GM12878 (cell line): ENCODE measurements around the gene NAALADL2. TPM values are rescaled to one million over a fixed set of nuclear protein-coding genes. Genes with fewer than 3 reads are reported as not detected.

Source experiments
- ATAC-seq: fragments of 200-7000 bp; cut with Tn5 transposase; 3 replicates; pipeline ENCODE4 v1.9.1; 2020; ENCODE audit warnings: mild to moderate bottlenecking, moderate library complexity
- BruUV-seq: library from RNA; stranded (reverse); fragments of 400-500 nt; replicated peaks from 2 replicates; lab custom pipeline; 2021; lab: Mats Ljungman, UMichigan
- CTCF ChIA-PET: fragments of 300-600 bp; sonication (Branson Sonifier 250); formaldehyde crosslinking; extraction: SDS; loops from one replicate; lab custom pipeline; 2021; ENCODE audit warnings: inconsistent platforms; lab: Yijun Ruan, JAX
- POLR2A ChIA-PET: fragments of 350-600 bp; formaldehyde crosslinking; extraction: SDS; loops from one replicate; lab custom pipeline; 2021; ENCODE audit warnings: inconsistent platforms; lab: Charles Lee
- RAD21 ChIA-PET: fragments of 300-600 bp; sonication (Branson Sonifier 250); formaldehyde crosslinking; loops from one replicate; lab custom pipeline; 2023; ENCODE audit warnings: antibody characterized with exemption; ENCODE audit not compliant: unreplicated experiment; lab: Charles Lee
- SMC1A ChIA-PET: fragments of 300-600 bp; sonication (Branson Sonifier 250); formaldehyde crosslinking; loops from one replicate; lab custom pipeline; 2023; ENCODE audit not compliant: unreplicated experiment, uncharacterized antibody; lab: Charles Lee
- DNase-seq: peaks from one replicate; pipeline ENCODE4 v3.0.0-alpha.2; 2011; ENCODE audit warnings: low read depth, low spot score
- FAIRE-seq: peaks from 3 replicates; lab custom pipeline; 2011; peaks lifted over from hg19 to GRCh38; lab: Jason Lieb, UNC
- H2AFZ ChIP-seq: 2 replicates; pipeline ENCODE4 v1.6.0; 2011; ENCODE audit warnings: low read depth, low read length, control low read depth; ENCODE audit not compliant: control insufficient read depth
- H3K27ac ChIP-seq: 2 replicates; pipeline ENCODE4 v1.5.1; 2011; ENCODE audit warnings: control low read depth; ENCODE audit not compliant: control insufficient read depth, insufficient read depth
- H3K27me3 ChIP-seq, 2 experiments: replicated peaks in 1 of 2; 2 replicates each; pipeline versions ENCODE4 v1.6.0 to v1.6.1; 2011; ENCODE audit warnings: low read length in 1 of 2; ENCODE audit not compliant: control insufficient read depth in 2 of 2, insufficient read depth in 2 of 2
- H3K36me3 ChIP-seq, 2 experiments: 2 replicates each; pipeline ENCODE4 v1.5.1; 2011; ENCODE audit warnings: low read length in 1 of 2; ENCODE audit not compliant: control insufficient read depth in 2 of 2, insufficient read depth in 2 of 2
- H3K4me1 ChIP-seq: 2 replicates; pipeline ENCODE4 v1.6.1; 2011; ENCODE audit warnings: mild to moderate bottlenecking, low read length, moderate library complexity, mixed read lengths; ENCODE audit not compliant: control insufficient read depth, insufficient read depth
- H3K4me2 ChIP-seq: 2 replicates; pipeline ENCODE4 v1.6.0; 2011; ENCODE audit warnings: control low read depth; ENCODE audit not compliant: control insufficient read depth, insufficient read depth
- H3K4me3 ChIP-seq: fragments of 200-600 bp; sonication (generic); 2 replicates; pipeline ENCODE4 v1.5.1; 2016
- H3K79me2 ChIP-seq: 2 replicates; pipeline ENCODE4 v1.6.0; 2011; ENCODE audit warnings: low read length; ENCODE audit not compliant: control insufficient read depth, insufficient read depth
- H3K9ac ChIP-seq: 2 replicates; pipeline ENCODE4 v1.8.0; 2011; ENCODE audit warnings: low read length, control low read depth, mixed read lengths; ENCODE audit not compliant: control insufficient read depth, insufficient read depth
- H3K9me3 ChIP-seq: replicated peaks from 3 replicates; pipeline ENCODE4 v1.5.1; 2011; ENCODE audit warnings: mild to moderate bottlenecking, low read length; ENCODE audit not compliant: control insufficient read depth, insufficient read depth
- H4K20me1 ChIP-seq: 2 replicates; pipeline ENCODE4 v1.6.0; 2011; ENCODE audit not compliant: control insufficient read depth, insufficient read depth
- ATF7 ChIP-seq: fragments of 450-650 bp; IDR thresholded peaks from 2 replicates; pipeline ENCODE4 v1.6.1; 2016; ENCODE audit warnings: low read depth, mild to moderate bottlenecking
- BRCA1 ChIP-seq: IDR thresholded peaks from 2 replicates; pipeline ENCODE4 v1.6.1; 2011; ENCODE audit warnings: low read depth, low read length, improper control_type of control experiment
- CBX3 ChIP-seq: fragments of 200-600 bp; sonication (generic); IDR thresholded peaks from 2 replicates; pipeline ENCODE4 v1.6.1; 2016; ENCODE audit warnings: low read depth, borderline replicate concordance
- CBX5 ChIP-seq: sonication (generic); IDR thresholded peaks from 2 replicates; pipeline ENCODE4 v1.6.1; 2016; ENCODE audit warnings: low read depth, moderate library complexity, mild to moderate bottlenecking, inconsistent platforms
- DPF2 ChIP-seq: fragments of 450-650 bp; IDR thresholded peaks from 2 replicates; pipeline ENCODE4 v1.6.1; 2017; ENCODE audit warnings: mild to moderate bottlenecking
- EGR1 ChIP-seq, 2 experiments: IDR thresholded peaks; 1 replicate in 1 of 2; 2 replicates in 1 of 2; pipeline ENCODE4 v1.6.1; 2011 to 2012; ENCODE audit warnings: low read depth in 2 of 2, low read length in 2 of 2, borderline replicate concordance in 1 of 2, mild to moderate bottlenecking in 1 of 2, moderate library complexity in 1 of 2
- FOXM1 ChIP-seq: IDR thresholded peaks from 2 replicates; pipeline ENCODE4 v1.6.1; 2012; ENCODE audit warnings: low read depth, mild to moderate bottlenecking, inconsistent platforms, low read length, moderate library complexity
- NFYB ChIP-seq: IDR thresholded peaks from 2 replicates; pipeline ENCODE4 v1.6.1; 2011; ENCODE audit warnings: low read depth, mild to moderate bottlenecking, low read length, improper control_type of control experiment, moderate library complexity; ENCODE audit not compliant: insufficient read depth
- PAX5 ChIP-seq: IDR thresholded peaks from 2 replicates; pipeline ENCODE4 v1.6.1; 2011; ENCODE audit warnings: low read depth, low read length, borderline replicate concordance
- RCOR1 ChIP-seq: conservative IDR thresholded peaks from 2 replicates; pipeline ENCODE4 v1.6.1; 2012; ENCODE audit warnings: low read depth, low read length, improper control_type of control experiment
- RUNX3 ChIP-seq: IDR thresholded peaks from 2 replicates; pipeline ENCODE4 v1.6.1; 2012; ENCODE audit warnings: low read length, inconsistent platforms
- SMAD1 ChIP-seq: fragments of 450-650 bp; IDR thresholded peaks from 2 replicates; pipeline ENCODE4 v1.6.1; 2018; ENCODE audit warnings: mild to moderate bottlenecking, low read depth; ENCODE audit not compliant: partially characterized antibody
- SP1 ChIP-seq: IDR thresholded peaks from one replicate; pipeline ENCODE4 v1.6.1; 2011; ENCODE audit warnings: low read depth, low read length
- SREBF1 ChIP-seq: IDR thresholded peaks from 2 replicates; pipeline ENCODE4 v1.6.1; 2012; ENCODE audit warnings: mild to moderate bottlenecking, low read length
- SUZ12 ChIP-seq: fragments of 200-600 bp; sonication (generic); IDR thresholded peaks from one replicate; pipeline ENCODE4 v1.6.1; 2018; ENCODE audit warnings: antibody characterized with exemption, mild to moderate bottlenecking; ENCODE audit not compliant: unreplicated experiment
- YBX1 ChIP-seq: fragments of 450-650 bp; IDR thresholded peaks from 2 replicates; pipeline ENCODE4 v1.6.1; 2016; ENCODE audit warnings: antibody characterized with exemption
- ZNF217 ChIP-seq: fragments of 450-650 bp; IDR thresholded peaks from 2 replicates; pipeline ENCODE4 v1.6.1; 2017; ENCODE audit warnings: antibody characterized with exemption, mild to moderate bottlenecking
- ZSCAN29 ChIP-seq: fragments of 450-650 bp; IDR thresholded peaks from 2 replicates; pipeline ENCODE4 v1.6.1; 2017; ENCODE audit warnings: mild to moderate bottlenecking, moderate library complexity
- WGBS: methylation state at CpG from one replicate; pipeline ENCODE4 v1.1.6; 2016; ENCODE audit warnings: low lambda C conversion rate; ENCODE audit not compliant: insufficient replicate concordance, insufficient coverage; ENCODE audit errors: missing lambda C conversion rate; 5-methylcytosine and 5-hydroxymethylcytosine counted together
- in situ Hi-C: fragments of 300-500 bp; cut with MboI; formaldehyde crosslinking; loops from 9 replicates; pipeline ENCODE4 v1.14.3; 2018; ENCODE audit warnings: mixed read lengths
- intact Hi-C: fragments of 100-400 bp; cut with micrococcal nuclease; formaldehyde crosslinking; loops from one replicate; pipeline ENCODE4 v1.14.2; 2022; ENCODE audit not compliant: unreplicated experiment
- polyA plus RNA-seq, 11 experiments: library from polyadenylated mRNA; depleted of rRNA in 4 of 11; unstranded in 6 of 11; stranded (reverse) in 5 of 11; fragments of >200 nt; fragmentation: Nextera tagmentation in 4 of 11; fragmentation: Illumina TruSeq in 1 of 11; extraction: Ambion mirVana in 4 of 11; extraction: Trizol in 1 of 11; gene quantifications; 1 replicate in 1 of 11; 2 replicates in 10 of 11; pipeline versions ENCODE4 v1.2.1 to v1.2.3, GENCODE V29; 2011 to 2016; ENCODE audit warnings: inconsistent platforms in 2 of 11, missing spikeins in 2 of 11, low read depth in 1 of 11
- total RNA-seq, 4 experiments: library from RNA; depleted of rRNA in 3 of 4; stranded (reverse); fragments of >200 nt in 3 of 4; fragmentation: Illumina TruSeq in 1 of 4; extraction: Trizol in 1 of 4; gene quantifications; 2 replicates each; pipeline versions ENCODE4 v1.2.1 to v1.2.3, GENCODE V29; 2013 to 2021

NAALADL2 gene
- total and polyA plus RNA-seq, 10 of the 15 experiments (the other 5 are each of a cell fraction or from before 2014, with no cell fraction given) = 0.06 to 10.8 (median 0.46) TPM

- in situ Hi-C loops (no loop called here), intact Hi-C loops (no loop called here)
- FAIRE-seq (no peak), ATAC-seq (no peak), DNase-seq (no peak)
- H3K9ac ChIP-seq = no peak overlapping the region
- BruUV-seq = no TSS peak
- H4K20me1 ChIP-seq = no peaks in the 10 kb centered on the region
- no peak overlapping the region for H3K27ac ChIP-seq
- no peak overlapping the region for H2AFZ ChIP-seq
- no peaks in the 10 kb centered on the region for H3K36me3 ChIP-seq
- ChIA-PET SMC1A (interaction anchor here (1.3 kb wide), 1 partner anchor 20 kb away, joined by 3 read pairs; no protein-coding TSS in a partner anchor), CTCF (no interaction called here), RAD21 (no interaction called here), POLR2A (no interaction called here)
- no peaks in the 10 kb centered on the region for H3K79me2 ChIP-seq
- H3K4me1 ChIP-seq = no peaks in the 10 kb centered on the region
- H3K27me3 ChIP-seq = no peaks in the 10 kb centered on the region
- no peak overlapping the region for H3K4me2 ChIP-seq
- no peak overlapping the region for H3K4me3 ChIP-seq
- no peaks in the 10 kb centered on the region for H3K9me3 ChIP-seq
- TF ChIP-seq EGR1 (IDR thresholded peaks at IDR 0.05; ENCODE audit: borderline replicate concordance in 1 of 2, low read depth in 2 of 2, low read length in 2 of 2) (no peak), PAX5 (no peak)
- TF ChIP-seq, all 136 proteins: peak for 0
Observed at GRCh38 chr3:175798326-175798725, 939.2 kb downstream of the NAALADL2 start.

- 0% methylated on average over 2 of the region's 2 CpGs for WGBS
- H3K27me3 ChIP-seq = no peaks in the 10 kb centered on the region
- H3K27ac ChIP-seq = no peak overlapping the region
- TF ChIP-seq RCOR1 (no peak), ZNF217 (no peak), BRCA1 (no peak), SMAD1 (no peak), YBX1 (no peak), SUZ12 (no peak), ATF7 (no peak), ZSCAN29 (no peak), SREBF1 (no peak), DPF2 (no peak), CBX5 (no peak), FOXM1 (no peak), SP1 (no peak), EGR1 (IDR thresholded peaks at IDR 0.05; ENCODE audit: borderline replicate concordance in 1 of 2, low read depth in 2 of 2, low read length in 2 of 2) (no peak), CBX3 (no peak), NFYB (no peak), RUNX3 (no peak)
- no peak overlapping the region for H3K9ac ChIP-seq
- no peaks in the 10 kb centered on the region for H4K20me1 ChIP-seq
- no peak overlapping the region for H2AFZ ChIP-seq
- no peaks in the 10 kb centered on the region for H3K4me1 ChIP-seq
- BruUV-seq = no TSS peak
- H3K79me2 ChIP-seq = no peaks in the 10 kb centered on the region
- DNase-seq (no peak), ATAC-seq (no peak), FAIRE-seq (no peak)
- no peak overlapping the region for H3K4me2 ChIP-seq
- RAD21 ChIA-PET = interaction anchor here (0.7 kb wide), 1 partner anchor 421 kb away, joined by 3 read pairs; no protein-coding TSS in a partner anchor
- POLR2A ChIA-PET = interaction anchor here (0.7 kb wide), 1 partner anchor 36 kb away, joined by 3 read pairs; no protein-coding TSS in a partner anchor
- intact Hi-C loops = no loop called here
- H3K36me3 ChIP-seq = no peaks in the 10 kb centered on the region
- no peaks in the 10 kb centered on the region for H3K9me3 ChIP-seq
- SMC1A ChIA-PET = no interaction called here
- no peak overlapping the region for H3K4me3 ChIP-seq
- CTCF ChIA-PET = no interaction called here
- in situ Hi-C loops = no loop called here
Observed at GRCh38 chr3:175805825-175806224, 946.7 kb downstream of the NAALADL2 start.
